Keratinocyte (primary cell): ENCODE measurements around the gene KCNJ9. TPM values are rescaled to one million over a fixed set of nuclear protein-coding genes. Genes with fewer than 3 reads are reported as not detected.

ENCODE experiments used
- DNase-seq: peaks from one replicate; pipeline ENCODE4 v3.0.0-alpha.2; 2011; ENCODE audit warnings: low read depth, missing footprints, low spot score
- FAIRE-seq: peaks from 2 replicates; lab custom pipeline; 2011; peaks lifted over from hg19 to GRCh38; lab: Jason Lieb, UNC
- H2AFZ ChIP-seq: 2 replicates; pipeline ENCODE4 v1.6.0; 2012; ENCODE audit warnings: low read length, control low read depth, inconsistent platforms; ENCODE audit not compliant: control insufficient read depth
- H3K27ac ChIP-seq: 2 replicates; pipeline ENCODE4 v1.5.1; 2011; ENCODE audit warnings: low read length; ENCODE audit not compliant: control insufficient read depth, insufficient read depth
- H3K27me3 ChIP-seq: 3 replicates; pipeline ENCODE4 v1.6.0; 2011; ENCODE audit warnings: low read length; ENCODE audit not compliant: control insufficient read depth, insufficient read depth; ENCODE audit errors: extremely low read depth
- H3K36me3 ChIP-seq, 2 experiments: 2 replicates in 1 of 2; 3 replicates in 1 of 2; pipeline ENCODE4 v1.5.1; 2011; ENCODE audit warnings: low read length in 2 of 2, mild to moderate bottlenecking in 1 of 2; ENCODE audit not compliant: control insufficient read depth in 2 of 2, insufficient read depth in 2 of 2; ENCODE audit errors: extremely low read depth in 1 of 2
- H3K4me1 ChIP-seq: 3 replicates; pipeline ENCODE4 v1.5.1; 2011; ENCODE audit warnings: low read length; ENCODE audit not compliant: control insufficient read depth, insufficient read depth; ENCODE audit errors: extremely low read depth
- H3K4me2 ChIP-seq: 3 replicates; pipeline ENCODE4 v1.6.0; 2011; ENCODE audit warnings: low read depth, low read length; ENCODE audit not compliant: control insufficient read depth, insufficient read depth; ENCODE audit errors: extremely low read depth
- H3K4me3 ChIP-seq, 3 experiments: fragments of 200-600 bp in 1 of 3; sonication (generic) in 1 of 3; 2 replicates in 2 of 3; 3 replicates in 1 of 3; pipeline ENCODE4 v1.5.1; 2011 to 2016; ENCODE audit warnings: low read length in 3 of 3, mild to moderate bottlenecking in 3 of 3, control low read depth in 2 of 3, inconsistent platforms in 1 of 3, low read depth in 1 of 3, mixed read lengths in 1 of 3, mixed run types in 1 of 3, moderate library complexity in 1 of 3; ENCODE audit not compliant: control insufficient read depth in 2 of 3, insufficient read depth in 2 of 3; ENCODE audit errors: extremely low read depth in 1 of 3
- H3K79me2 ChIP-seq: 2 replicates; pipeline ENCODE4 v1.6.0; 2012; ENCODE audit warnings: low read length; ENCODE audit not compliant: control insufficient read depth, insufficient read depth
- H3K9ac ChIP-seq: 3 replicates; pipeline ENCODE4 v1.6.0; 2011; ENCODE audit warnings: low read length; ENCODE audit not compliant: control insufficient read depth, insufficient read depth; ENCODE audit errors: extremely low read depth
- H3K9me1 ChIP-seq: 3 replicates; pipeline ENCODE4 v1.6.0; 2011; ENCODE audit warnings: low read length; ENCODE audit not compliant: control insufficient read depth, insufficient read depth; ENCODE audit errors: extremely low read depth
- H3K9me3 ChIP-seq: 2 replicates; pipeline ENCODE4 v1.5.1; 2012; ENCODE audit warnings: low read depth, low read length; ENCODE audit not compliant: control insufficient read depth
- H4K20me1 ChIP-seq: 3 replicates; pipeline ENCODE4 v1.6.0; 2011; ENCODE audit warnings: low read length; ENCODE audit not compliant: control insufficient read depth, insufficient read depth; ENCODE audit errors: extremely low read depth
- CTCF ChIP-seq, 3 experiments: IDR thresholded peaks in 1 of 3; conservative IDR thresholded peaks in 1 of 3; optimal IDR thresholded peaks in 1 of 3; 2 replicates in 2 of 3; 3 replicates in 1 of 3; pipeline versions ENCODE3 to v1.5.1; 2011; ENCODE audit warnings: low read length in 3 of 3, mild to moderate bottlenecking in 3 of 3, moderate library complexity in 2 of 3, control low read depth in 1 of 3, inconsistent platforms in 1 of 3; ENCODE audit not compliant: insufficient read depth in 2 of 3; ENCODE audit errors: extremely low read depth in 1 of 3
- EZH2 ChIP-seq: IDR thresholded peaks from one replicate; pipeline ENCODE4 v1.6.1; 2012; ENCODE audit warnings: inconsistent platforms, mild to moderate bottlenecking, low read length, moderate library complexity
- dilution Hi-C: fragments of 300-500 bp; cut with MboI; formaldehyde crosslinking; loops from one replicate; pipeline ENCODE4 v1.7.0; 2020; ENCODE audit warnings: low sequenced_read_pairs; ENCODE audit not compliant: extremely low pct_ligation_motif_present
- polyA plus RNA-seq, 5 experiments: library from polyadenylated mRNA; depleted of rRNA in 3 of 5; stranded (reverse) in 3 of 5; stranded (forward) in 1 of 5; unstranded in 1 of 5; fragments of >200 nt; gene quantifications; 1 replicate in 1 of 5; 2 replicates in 3 of 5; 3 replicates in 1 of 5; pipeline versions ENCODE4 v1.2.1 to v1.2.3, GENCODE V29; 2011 to 2012; ENCODE audit warnings: missing spikeins in 2 of 5, low read depth in 1 of 5, low replicate concordance in 1 of 5

KCNJ9 gene
- polyA plus RNA-seq, 1 donor (not counting 4 experiments of a cell fraction or from before 2014, with no cell fraction given), result not detected

DNA sequence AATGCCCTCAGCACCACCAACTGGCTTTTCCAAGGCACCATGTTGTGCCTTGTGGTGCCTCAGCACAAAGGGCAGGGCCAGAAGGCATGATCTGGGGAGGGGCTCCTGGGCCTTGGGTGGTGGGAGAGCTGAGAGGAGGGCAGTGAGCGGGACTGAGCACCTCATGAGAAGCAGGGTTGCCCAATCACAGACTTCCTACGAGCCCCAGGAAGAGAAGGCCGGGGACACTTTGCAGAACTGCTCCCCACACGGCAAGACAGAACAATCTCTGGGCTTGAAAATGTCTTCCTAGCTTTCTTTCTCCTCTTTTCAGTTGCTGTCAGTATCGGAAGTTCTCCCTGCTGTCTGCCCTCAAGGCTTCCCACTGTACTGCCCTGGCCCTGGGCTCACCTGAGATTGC lies 18.2 kb upstream of the KCNJ9 start:
- Histone ChIP-seq H3K36me3 (no peaks in the 10 kb centered on the region), H4K20me1 (no peaks in the 10 kb centered on the region)

DNA sequence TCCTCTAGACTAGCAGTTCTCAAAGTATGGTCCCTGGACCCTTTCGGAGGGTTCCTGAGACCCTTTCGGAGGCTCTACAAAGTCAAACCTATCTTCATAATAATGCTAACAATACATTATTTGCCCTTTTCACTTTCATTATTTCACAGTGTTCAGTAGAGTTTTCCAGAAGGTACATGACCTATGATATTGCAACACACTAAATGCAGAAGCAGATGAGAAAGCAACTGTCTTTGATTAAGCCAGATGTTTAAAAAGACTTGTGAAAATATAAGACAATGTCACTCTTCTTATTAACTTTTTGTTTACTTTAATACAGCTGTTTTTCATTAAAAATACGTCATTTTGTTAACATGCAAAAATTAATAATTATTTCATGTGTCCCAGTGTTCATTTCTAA lies 17.2 kb upstream of the KCNJ9 start:
- Histone ChIP-seq H3K4me2 (no peak overlapping the region), H3K27me3 (peaks cover 46% of the 10 kb centered on the region), H2AFZ (no peak overlapping the region), H3K9ac (no peak overlapping the region), H3K27ac (no peak overlapping the region), H3K9me3 (no peaks in the 10 kb centered on the region), H3K9me1 (no peaks in the 10 kb centered on the region), H3K36me3 (no peaks in the 10 kb centered on the region), H3K4me3 (no peak overlapping the region), H3K4me1 (peaks cover 3% of the 10 kb centered on the region), H3K79me2 (no peaks in the 10 kb centered on the region), H4K20me1 (no peaks in the 10 kb centered on the region)
- FAIRE-seq (no peak), DNase-seq (no peak)
- dilution Hi-C loops, result no loop called here
- TF ChIP-seq EZH2 (no peak), CTCF (optimal IDR thresholded peaks at IDR 0.05 in 1 of 3, IDR thresholded peaks at IDR 0.05 in 1 of 3, conservative IDR thresholded peaks at IDR 0.05 in 1 of 3; ENCODE audit: extremely low read depth in 1 of 3, insufficient read depth in 2 of 3, low read length in 3 of 3) (no peak)

More for the DNA sequence above, 18.2 kb upstream of the KCNJ9 start:
- TF ChIP-seq CTCF (optimal IDR thresholded peaks at IDR 0.05 in 1 of 3, IDR thresholded peaks at IDR 0.05 in 1 of 3, conservative IDR thresholded peaks at IDR 0.05 in 1 of 3; ENCODE audit: extremely low read depth in 1 of 3, insufficient read depth in 2 of 3, low read length in 3 of 3) (no peak), EZH2 (no peak)
- Histone ChIP-seq H3K9me1 (no peaks in the 10 kb centered on the region), H3K79me2 (no peaks in the 10 kb centered on the region), H3K4me3 (no peak overlapping the region), H2AFZ (no peak overlapping the region), H3K4me1 (peaks cover 3% of the 10 kb centered on the region), H3K9me3 (no peaks in the 10 kb centered on the region), H3K27ac (no peak overlapping the region), H3K27me3 (peaks cover 36% of the 10 kb centered on the region), H3K4me2 (no peak overlapping the region), H3K9ac (no peak overlapping the region)
- no peak for FAIRE-seq
- DNase-seq, result no peak
- dilution Hi-C loops, result no loop called here
